Measurements from ENCODE around the gene CATSPERB. TPM values are rescaled to one million over a fixed set of nuclear protein-coding genes. Genes with fewer than 3 reads are reported as not detected.

CATSPERB gene
- total and polyA plus RNA-seq, 2 of the 8 experiments (the other 6 are each of a cell fraction or from before 2014, with no cell fraction given), result 0.11 to 0.30 TPM

- FAIRE-seq (no peak), DNase-seq (ENCODE audit: low read depth in 1 of 2, low spot score in 2 of 2) (no peak)
- H4K8ac ChIP-seq (ENCODE audit: extremely low read depth, insufficient read depth, low read length), result no peak overlapping the region
- TF ChIP-seq SUZ12 (IDR thresholded peaks at IDR 0.05; ENCODE audit: low read length), result no peak
- TF ChIP-seq ZNF274 (IDR thresholded peaks at IDR 0.05; ENCODE audit: borderline replicate concordance, extremely low read depth, low read length), result no peak
- no peak for TF ChIP-seq SRF (IDR thresholded peaks at IDR 0.05; ENCODE audit: low read depth, low read length)
- H2BK120ac ChIP-seq (replicated peaks; ENCODE audit: low read depth, low read length), result no peak overlapping the region
- no peaks in the 10 kb centered on the region for H3K79me2 ChIP-seq (ENCODE audit: control insufficient read depth in 1 of 2, insufficient read depth in 2 of 2, low read length in 2 of 2)
- H4K20me1 ChIP-seq (replicated peaks in 1 of 2; ENCODE audit: control insufficient read depth in 1 of 2, insufficient read depth in 2 of 2, low read length in 2 of 2), result no peaks in the 10 kb centered on the region
- no peak overlapping the region for H3K23ac ChIP-seq (ENCODE audit: insufficient read length)
- H3K14ac ChIP-seq (ENCODE audit: insufficient read length), result no peak overlapping the region
- H3K79me1 ChIP-seq (ENCODE audit: low read depth, low read length), result no peaks in the 10 kb centered on the region
- no peak overlapping the region for H2BK15ac ChIP-seq (ENCODE audit: low read length)
- H3K18ac ChIP-seq (ENCODE audit: extremely low read depth, low read length), result no peak overlapping the region
- H3K4me2 ChIP-seq (ENCODE audit: insufficient read depth in 1 of 2, low read depth in 2 of 2, low read length in 2 of 2), result no peak overlapping the region
- H3K23me2 ChIP-seq (ENCODE audit: low read depth, low read length), result no peaks in the 10 kb centered on the region
- H3K27ac ChIP-seq (ENCODE audit: low read depth, low read length), result no peak overlapping the region
- H2AK5ac ChIP-seq (ENCODE audit: low read depth, low read length), result no peak overlapping the region
- H3K27me3 ChIP-seq (replicated peaks in 1 of 4; ENCODE audit: control insufficient read depth in 3 of 4, extremely low read depth in 1 of 4, insufficient read depth in 3 of 4, low read length in 3 of 4), result no peaks in the 10 kb centered on the region
- H2BK12ac ChIP-seq (ENCODE audit: low read depth, low read length), result no peak overlapping the region
- POLR2A ChIA-PET (ENCODE audit: partially characterized antibody), result no interaction called here
- H2BK5ac ChIP-seq (ENCODE audit: low read depth, low read length), result no peak overlapping the region
- H3K9ac ChIP-seq (replicated peaks in 1 of 4; ENCODE audit: extremely low read depth in 1 of 4, low read depth in 3 of 4, low read length in 3 of 4), result no peak overlapping the region
- H3K56ac ChIP-seq (replicated peaks; ENCODE audit: insufficient read length, low read depth, low read length), result no peak overlapping the region
- CTCF ChIA-PET (ENCODE audit: partially characterized antibody), result interaction anchor here (0.6 to 0.9 kb wide), 2 partner anchors 19 to 222 kb away, joined by 4 to 5 read pairs; no protein-coding TSS in a partner anchor
- H4K91ac ChIP-seq (replicated peaks; ENCODE audit: insufficient read length, low read length), result no peak overlapping the region
- H3K4me1 ChIP-seq (replicated peaks in 1 of 4; ENCODE audit: control insufficient read depth in 3 of 4, insufficient read depth in 4 of 4, low read length in 3 of 4), result no peaks in the 10 kb centered on the region
- no peak overlapping the region for H4K5ac ChIP-seq (ENCODE audit: insufficient read length, low read depth, low read length)
- H3K4ac ChIP-seq (replicated peaks; ENCODE audit: insufficient read length, low read depth, low read length), result no peak overlapping the region
- no peak overlapping the region for H2AFZ ChIP-seq (ENCODE audit: low read length)
- H3K9me3 ChIP-seq (ENCODE audit: insufficient read depth in 2 of 2, low read depth in 1 of 2, low read length in 1 of 2), result no peaks in the 10 kb centered on the region; a peak in 1 of 4 replicates
- H3K4me3 ChIP-seq (ENCODE audit: extremely low read depth in 1 of 4, insufficient read depth in 2 of 4, low read depth in 3 of 4, low read length in 4 of 4), result no peak overlapping the region
- no peak overlapping the region for H2BK20ac ChIP-seq (ENCODE audit: low read length)
- 79% methylated on average over 1 of the region's 1 CpG; no CpG with 5 or more reads in 1 of the 2 experiments for WGBS, 2 experiments (ENCODE audit: extremely low coverage in 1 of 2, insufficient coverage in 1 of 2, insufficient read length in 1 of 2, insufficient replicate concordance in 2 of 2, low coverage in 1 of 2, low lambda C conversion rate in 2 of 2, missing lambda C conversion rate in 1 of 2)
- no peaks in the 10 kb centered on the region for H3K36me3 ChIP-seq (ENCODE audit: control insufficient read depth in 2 of 4, insufficient read depth in 4 of 4, low read length in 3 of 4)
Observed at GRCh38 chr14:91689608-91690007, 42.3 kb downstream of the CATSPERB start.

Measured in H1 (cell line).